ENCODE measurements around the gene DNAH5. TPM values are rescaled to one million over a fixed set of nuclear protein-coding genes. Genes with fewer than 3 reads are reported as not detected.
"Not testable (repeated sequence)": the region's sequence is repeated elsewhere in the genome, so short reads cannot be mapped to it uniquely, and the experiment has no call there.

DNAH5 gene
- polyA plus RNA-seq, 3 donors: 1.1 to 3.2 (median 1.2) TPM

DNA sequence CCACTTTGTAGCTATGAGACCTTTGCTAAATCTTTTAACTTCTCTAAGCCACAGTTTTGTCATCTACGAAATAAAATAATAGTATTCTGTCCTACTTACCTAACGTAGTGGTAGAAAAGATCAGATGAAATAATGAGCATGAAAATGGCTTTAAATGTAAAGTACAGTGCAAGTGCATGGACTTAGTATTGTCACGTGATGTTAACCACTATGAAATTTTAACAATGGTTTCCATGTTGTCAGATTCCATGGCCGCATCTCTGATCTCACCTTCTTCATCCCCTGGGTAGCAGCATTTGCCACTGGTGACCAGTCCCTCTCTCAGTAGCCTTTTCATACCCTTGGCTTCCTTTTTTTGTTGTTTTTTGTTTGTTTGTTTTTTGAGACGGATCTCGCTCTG lies 45.9 kb downstream of the DNAH5 start:
- no peak for DNase-seq (ENCODE audit: extremely low read depth in 1 of 11, low read depth in 9 of 11, low spot score in 4 of 11)

- no peak for DNase-seq (ENCODE audit: extremely low read depth in 1 of 11, low read depth in 9 of 11, low spot score in 4 of 11)
Measured at GRCh38 chr5:13878357-13878756, 66.1 kb downstream of the DNAH5 start.

GRCh38 chr5:13866792-13867191 lies 77.7 kb downstream of the DNAH5 start:
- DNase-seq (ENCODE audit: extremely low read depth in 1 of 11, low read depth in 9 of 11, low spot score in 4 of 11): peak; percentile 12 to 46 (median 25)

GRCh38 chr5:13865312-13865711 lies 79.2 kb downstream of the DNAH5 start:
- no peak for DNase-seq (ENCODE audit: extremely low read depth in 1 of 11, low read depth in 9 of 11, low spot score in 4 of 11)

DNA sequence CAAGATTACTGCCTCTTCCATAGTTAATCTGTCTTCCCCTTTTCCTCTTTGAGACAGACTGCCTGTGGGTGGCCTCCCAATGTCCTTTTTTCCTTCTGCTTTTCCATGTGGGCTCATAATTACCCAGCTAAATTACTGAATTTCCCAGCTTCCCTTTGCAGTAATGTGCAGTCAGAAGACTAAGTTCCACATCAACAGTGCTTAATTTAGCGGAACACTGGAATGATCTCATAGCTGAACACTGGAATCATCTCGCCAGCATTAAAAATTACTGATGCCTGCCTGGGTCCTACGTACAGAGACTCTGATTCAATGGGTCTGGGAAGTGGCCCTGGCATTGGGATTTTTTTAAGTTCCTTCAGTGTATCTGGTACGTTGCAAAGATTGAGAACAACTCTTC lies 84.3 kb downstream of the DNAH5 start:
- DNase-seq (ENCODE audit: extremely low read depth in 1 of 11, low read depth in 9 of 11, low spot score in 4 of 11): peak in 6 of 11 donors; percentile 2 to 24 (median 8)

- DNase-seq (ENCODE audit: extremely low read depth in 1 of 11, low read depth in 9 of 11, low spot score in 4 of 11): no peak
Measured at GRCh38 chr5:13859270-13860065, 85.0 kb downstream of the DNAH5 start.

- DNase-seq (ENCODE audit: extremely low read depth in 1 of 11, low read depth in 9 of 11, low spot score in 4 of 11): no peak
Measured at GRCh38 chr5:13843175-13843846, 101.2 kb downstream of the DNAH5 start.

DNA sequence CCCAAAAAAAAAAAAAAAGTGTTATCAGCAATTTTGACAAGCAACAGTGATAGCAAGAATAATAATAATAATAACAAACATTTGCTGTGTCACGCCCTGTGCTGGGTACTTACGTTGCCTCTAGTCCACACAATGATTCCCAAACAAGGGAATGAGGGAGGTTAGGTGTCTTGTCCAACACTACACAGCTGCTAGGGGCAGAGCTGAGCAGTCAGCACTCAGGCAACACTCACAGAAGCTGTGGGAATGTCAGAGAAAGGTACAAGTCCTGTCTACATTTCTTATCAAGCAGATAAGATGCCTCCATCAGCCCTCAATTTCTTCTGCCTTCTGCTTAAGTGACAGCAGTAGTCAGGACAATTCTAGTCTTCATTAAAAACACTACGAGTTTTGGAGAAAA lies 111.0 kb downstream of the DNAH5 start:
- no peak for DNase-seq (ENCODE audit: extremely low read depth in 1 of 11, low read depth in 9 of 11, low spot score in 4 of 11)

DNA sequence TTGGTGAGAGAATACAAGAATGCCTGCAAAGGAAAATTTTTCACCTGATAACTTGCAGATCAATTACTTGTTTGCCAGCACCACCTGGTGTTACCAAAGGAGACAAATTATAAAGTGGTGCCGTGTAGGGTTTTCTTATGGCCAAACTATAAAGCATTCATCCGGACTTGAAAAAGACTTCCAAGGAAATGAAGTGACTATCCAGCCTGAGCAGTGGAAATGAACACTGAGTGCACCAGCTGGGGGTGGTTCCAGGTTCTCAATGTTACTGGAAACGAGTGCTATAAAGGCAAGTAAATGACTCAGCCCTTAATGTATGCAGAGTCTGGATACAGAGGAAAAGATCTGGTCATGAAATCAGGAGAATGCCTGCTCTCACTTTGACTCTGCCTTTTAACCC lies 113.1 kb downstream of the DNAH5 start:
- DNase-seq (ENCODE audit: extremely low read depth in 1 of 11, low read depth in 9 of 11, low spot score in 4 of 11): no peak

- no peak for DNase-seq (ENCODE audit: extremely low read depth in 1 of 11, low read depth in 9 of 11, low spot score in 4 of 11)
Measured at GRCh38 chr5:13830536-13830935, 114.0 kb downstream of the DNAH5 start.

DNA sequence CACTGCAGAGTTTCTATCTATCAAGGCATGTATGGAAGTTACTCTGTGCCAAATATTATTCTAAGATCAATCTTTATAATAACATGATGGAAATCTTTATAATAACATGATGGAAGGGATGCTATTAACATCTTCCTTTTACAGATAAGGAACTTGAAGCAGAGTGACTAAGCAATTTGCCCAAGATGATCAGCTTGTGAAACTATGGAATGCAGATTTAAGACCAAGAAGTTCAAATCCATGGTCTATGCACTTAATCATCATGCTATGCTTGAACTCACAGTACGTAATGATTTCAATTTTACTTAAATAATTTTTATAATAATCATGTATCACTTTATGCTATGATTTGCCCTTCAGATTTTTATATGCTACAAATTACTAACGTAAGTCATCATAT lies 123.1 kb downstream of the DNAH5 start:
- no peak for DNase-seq (ENCODE audit: extremely low read depth in 1 of 11, low read depth in 9 of 11, low spot score in 4 of 11)

DNA sequence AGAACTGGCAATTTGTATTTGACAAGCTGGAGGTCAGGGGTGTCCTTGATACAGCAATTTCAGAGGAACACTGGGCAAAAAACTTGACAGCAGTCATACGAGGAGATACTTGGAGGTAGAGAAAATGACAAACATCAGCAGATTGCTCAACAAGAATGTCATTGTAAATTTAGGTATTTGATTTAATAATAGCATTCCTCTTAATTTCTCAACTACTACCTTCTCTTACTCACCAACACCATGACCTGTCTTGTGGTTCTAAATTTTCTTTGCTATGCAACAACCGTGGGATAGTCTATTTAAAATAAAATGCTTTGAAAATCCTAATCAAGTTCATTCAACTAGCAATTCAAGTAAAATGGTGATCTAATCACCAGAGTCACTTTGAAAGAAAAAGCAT lies 128.4 kb downstream of the DNAH5 start:
- DNase-seq (ENCODE audit: extremely low read depth in 1 of 11, low read depth in 9 of 11, low spot score in 4 of 11): no peak

- DNase-seq (ENCODE audit: extremely low read depth in 1 of 11, low read depth in 9 of 11, low spot score in 4 of 11): no peak
Measured at GRCh38 chr5:13814301-13814700, 130.2 kb downstream of the DNAH5 start.

DNA sequence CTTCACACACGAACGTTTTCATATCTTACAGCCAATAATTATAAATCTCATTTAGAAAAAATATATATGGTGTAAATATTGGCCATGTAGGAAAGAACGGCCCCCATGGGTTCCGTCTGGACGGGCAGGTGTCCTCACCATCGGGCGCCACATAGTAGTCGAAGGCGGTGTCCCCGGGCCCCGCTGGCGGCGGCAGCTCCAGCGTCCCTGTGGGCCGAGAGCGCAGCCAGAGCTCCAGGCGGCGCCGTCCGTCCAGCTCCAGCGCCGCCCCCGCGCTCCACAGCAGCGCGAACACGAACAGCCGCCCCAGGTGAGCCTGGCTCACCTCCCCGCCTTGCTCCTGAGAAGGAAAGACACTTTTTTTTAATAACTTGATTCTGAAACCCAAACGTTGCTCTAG lies 134.6 kb downstream of the DNAH5 start:
- DNase-seq (ENCODE audit: extremely low read depth in 1 of 11, low read depth in 9 of 11, low spot score in 4 of 11): no peak

DNA sequence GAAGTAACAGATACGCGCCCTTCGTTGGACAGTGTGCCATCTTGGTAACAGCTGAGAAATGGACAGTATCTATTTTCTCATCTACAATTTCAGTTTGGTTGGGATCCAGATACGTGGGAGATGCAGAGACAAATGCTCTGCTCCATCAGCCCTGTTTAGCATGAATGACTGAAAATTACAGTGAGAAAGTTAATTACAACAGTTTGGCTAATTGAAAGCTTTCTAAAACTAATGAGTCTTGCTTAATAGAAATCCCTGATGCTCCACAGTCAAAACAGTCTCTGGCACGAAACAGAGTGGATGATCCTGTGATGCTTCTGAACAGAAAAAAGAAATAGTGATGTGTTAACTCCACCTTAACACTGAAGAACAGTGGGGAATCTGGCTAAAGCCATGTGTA lies 140.2 kb downstream of the DNAH5 start:
- no peak for DNase-seq (ENCODE audit: extremely low read depth in 1 of 11, low read depth in 9 of 11, low spot score in 4 of 11)

GRCh38 chr5:13798569-13798968 lies 145.9 kb downstream of the DNAH5 start:
- not testable (repeated sequence) for DNase-seq (ENCODE audit: extremely low read depth in 1 of 11, low read depth in 9 of 11, low spot score in 4 of 11)

DNA sequence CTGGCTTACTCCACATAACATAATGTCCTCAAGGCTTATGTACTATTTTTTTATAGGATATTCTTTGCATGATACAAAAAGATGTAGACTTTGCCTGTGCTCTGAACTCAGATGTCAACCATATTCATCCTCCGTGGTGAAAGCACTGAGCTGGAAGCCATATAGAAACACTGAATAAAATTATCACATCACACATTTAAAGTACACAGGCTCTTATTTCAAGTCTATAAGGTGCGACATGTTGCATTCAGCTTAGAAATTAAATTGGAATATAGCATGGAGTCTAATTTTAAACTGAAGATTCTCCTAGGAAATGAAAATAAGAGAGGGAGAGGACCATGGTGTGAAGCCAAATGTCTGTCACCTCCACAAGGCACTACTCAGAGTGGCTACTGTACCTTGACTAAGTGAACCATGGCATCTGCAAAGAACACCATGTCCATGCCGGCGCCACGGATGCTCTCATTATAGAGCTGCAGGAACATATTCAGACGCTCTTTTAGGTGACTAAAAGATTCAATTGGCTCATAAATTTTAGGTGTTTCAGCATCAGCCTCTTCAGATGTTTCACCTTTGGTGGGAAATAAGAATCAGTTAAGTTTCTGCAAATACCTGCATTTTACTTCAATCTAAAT lies 158.6 kb downstream of the DNAH5 start:
- DNase-seq (ENCODE audit: extremely low read depth in 1 of 11, low read depth in 9 of 11, low spot score in 4 of 11): no peak

- DNase-seq (ENCODE audit: extremely low read depth in 1 of 11, low read depth in 9 of 11, low spot score in 4 of 11): no peak
Measured at GRCh38 chr5:13783726-13784125, 160.8 kb downstream of the DNAH5 start.

DNA sequence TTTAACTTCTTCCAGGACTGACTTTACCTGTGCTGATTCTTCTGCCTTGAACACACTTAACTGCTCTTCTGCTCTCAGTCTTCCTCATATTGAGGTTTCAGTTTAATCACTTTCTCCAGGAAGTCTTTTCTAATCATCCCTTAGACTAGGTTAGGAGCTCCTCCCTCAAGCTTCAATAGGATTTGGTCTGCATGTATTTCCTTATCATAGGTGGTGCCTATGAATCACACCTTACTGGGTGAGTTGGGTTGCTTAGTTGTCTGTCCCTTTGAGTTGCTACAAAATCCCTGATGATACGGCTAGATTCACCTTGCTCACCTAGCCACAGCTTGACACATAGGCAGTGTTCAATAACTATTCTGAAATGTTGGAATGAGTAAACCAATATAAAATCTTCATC lies 164.4 kb downstream of the DNAH5 start:
- DNase-seq (ENCODE audit: extremely low read depth in 1 of 11, low read depth in 9 of 11, low spot score in 4 of 11): no peak

- DNase-seq (ENCODE audit: extremely low read depth in 1 of 11, low read depth in 9 of 11, low spot score in 4 of 11): no peak
Measured at GRCh38 chr5:13773649-13774048, 170.8 kb downstream of the DNAH5 start.
